Mammary epithelial cell (primary cell): ENCODE data around the gene FIZ1.

Experiments
- EZH2 ChIP-seq: IDR thresholded peaks from 2 replicates; pipeline ENCODE4 v1.6.1; 2012; ENCODE audit warnings: low read length, inconsistent platforms, borderline replicate concordance
- TF ChIP-seq, protein P1 (sequence below), 2 donors: IDR thresholded peaks in 1 of 2; conservative IDR thresholded peaks in 1 of 2; 2 replicates each; pipeline ENCODE4 v1.5.1; 2011 to 2012; ENCODE audit warnings: inconsistent platforms in 2 of 2, low read length in 2 of 2, mild to moderate bottlenecking in 2 of 2, control low read depth in 1 of 2, low read depth in 1 of 2; ENCODE audit not compliant: insufficient read depth in 1 of 2; ENCODE audit errors: extremely low read depth in 1 of 2

DNA sequence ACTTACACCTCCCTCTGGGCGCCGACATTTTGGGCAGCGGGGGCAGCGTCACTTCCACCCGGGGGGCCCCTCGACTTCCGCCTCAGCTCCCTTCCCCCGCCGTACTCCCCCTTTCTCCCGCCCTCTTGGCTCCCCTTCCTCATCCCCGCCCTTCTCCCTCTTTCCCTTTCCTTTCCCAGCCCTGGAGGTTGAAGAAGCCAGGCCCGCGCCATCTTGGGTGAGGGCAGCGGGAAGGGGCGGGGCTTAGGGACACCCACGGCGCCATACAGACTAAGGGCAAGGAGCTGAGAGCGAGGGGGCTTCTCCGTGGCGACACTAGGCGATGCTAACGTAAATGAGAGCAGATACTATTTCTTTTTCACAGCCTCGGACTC is at the start of gene FIZ1:
- TF ChIP-seq, protein P1, sequence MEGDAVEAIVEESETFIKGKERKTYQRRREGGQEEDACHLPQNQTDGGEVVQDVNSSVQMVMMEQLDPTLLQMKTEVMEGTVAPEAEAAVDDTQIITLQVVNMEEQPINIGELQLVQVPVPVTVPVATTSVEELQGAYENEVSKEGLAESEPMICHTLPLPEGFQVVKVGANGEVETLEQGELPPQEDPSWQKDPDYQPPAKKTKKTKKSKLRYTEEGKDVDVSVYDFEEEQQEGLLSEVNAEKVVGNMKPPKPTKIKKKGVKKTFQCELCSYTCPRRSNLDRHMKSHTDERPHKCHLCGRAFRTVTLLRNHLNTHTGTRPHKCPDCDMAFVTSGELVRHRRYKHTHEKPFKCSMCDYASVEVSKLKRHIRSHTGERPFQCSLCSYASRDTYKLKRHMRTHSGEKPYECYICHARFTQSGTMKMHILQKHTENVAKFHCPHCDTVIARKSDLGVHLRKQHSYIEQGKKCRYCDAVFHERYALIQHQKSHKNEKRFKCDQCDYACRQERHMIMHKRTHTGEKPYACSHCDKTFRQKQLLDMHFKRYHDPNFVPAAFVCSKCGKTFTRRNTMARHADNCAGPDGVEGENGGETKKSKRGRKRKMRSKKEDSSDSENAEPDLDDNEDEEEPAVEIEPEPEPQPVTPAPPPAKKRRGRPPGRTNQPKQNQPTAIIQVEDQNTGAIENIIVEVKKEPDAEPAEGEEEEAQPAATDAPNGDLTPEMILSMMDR (conservative IDR thresholded peaks at IDR 0.05 in 1 of 2, IDR thresholded peaks at IDR 0.05 in 1 of 2; ENCODE audit: extremely low read depth in 1 of 2, insufficient read depth in 1 of 2, low read depth in 1 of 2, low read length in 2 of 2): no peak
- TF ChIP-seq EZH2: no peak
